Urothelium cell line (cell line): ENCODE measurements around the gene NCKAP5L.
A peak's percentile ranks its signal among the peaks of the same experiment; 100 is the strongest.
"Not testable (repeated sequence)": the region's sequence is repeated elsewhere in the genome, so short reads cannot be mapped to it uniquely, and the experiment has no call there.

Source experiments
- DNase-seq: peaks from one replicate; pipeline ENCODE4 v3.0.0; 2011; ENCODE audit warnings: low spot score, mixed read lengths
- FAIRE-seq: peaks from 2 replicates; lab custom pipeline; 2011; peaks lifted over from hg19 to GRCh38; lab: Jason Lieb, UNC

NCKAP5L gene, protein sequence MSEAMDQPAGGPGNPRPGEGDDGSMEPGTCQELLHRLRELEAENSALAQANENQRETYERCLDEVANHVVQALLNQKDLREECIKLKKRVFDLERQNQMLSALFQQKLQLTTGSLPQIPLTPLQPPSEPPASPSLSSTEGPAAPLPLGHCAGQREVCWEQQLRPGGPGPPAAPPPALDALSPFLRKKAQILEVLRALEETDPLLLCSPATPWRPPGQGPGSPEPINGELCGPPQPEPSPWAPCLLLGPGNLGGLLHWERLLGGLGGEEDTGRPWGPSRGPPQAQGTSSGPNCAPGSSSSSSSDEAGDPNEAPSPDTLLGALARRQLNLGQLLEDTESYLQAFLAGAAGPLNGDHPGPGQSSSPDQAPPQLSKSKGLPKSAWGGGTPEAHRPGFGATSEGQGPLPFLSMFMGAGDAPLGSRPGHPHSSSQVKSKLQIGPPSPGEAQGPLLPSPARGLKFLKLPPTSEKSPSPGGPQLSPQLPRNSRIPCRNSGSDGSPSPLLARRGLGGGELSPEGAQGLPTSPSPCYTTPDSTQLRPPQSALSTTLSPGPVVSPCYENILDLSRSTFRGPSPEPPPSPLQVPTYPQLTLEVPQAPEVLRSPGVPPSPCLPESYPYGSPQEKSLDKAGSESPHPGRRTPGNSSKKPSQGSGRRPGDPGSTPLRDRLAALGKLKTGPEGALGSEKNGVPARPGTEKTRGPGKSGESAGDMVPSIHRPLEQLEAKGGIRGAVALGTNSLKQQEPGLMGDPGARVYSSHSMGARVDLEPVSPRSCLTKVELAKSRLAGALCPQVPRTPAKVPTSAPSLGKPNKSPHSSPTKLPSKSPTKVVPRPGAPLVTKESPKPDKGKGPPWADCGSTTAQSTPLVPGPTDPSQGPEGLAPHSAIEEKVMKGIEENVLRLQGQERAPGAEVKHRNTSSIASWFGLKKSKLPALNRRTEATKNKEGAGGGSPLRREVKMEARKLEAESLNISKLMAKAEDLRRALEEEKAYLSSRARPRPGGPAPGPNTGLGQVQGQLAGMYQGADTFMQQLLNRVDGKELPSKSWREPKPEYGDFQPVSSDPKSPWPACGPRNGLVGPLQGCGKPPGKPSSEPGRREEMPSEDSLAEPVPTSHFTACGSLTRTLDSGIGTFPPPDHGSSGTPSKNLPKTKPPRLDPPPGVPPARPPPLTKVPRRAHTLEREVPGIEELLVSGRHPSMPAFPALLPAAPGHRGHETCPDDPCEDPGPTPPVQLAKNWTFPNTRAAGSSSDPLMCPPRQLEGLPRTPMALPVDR (N-terminal part only)

DNA sequence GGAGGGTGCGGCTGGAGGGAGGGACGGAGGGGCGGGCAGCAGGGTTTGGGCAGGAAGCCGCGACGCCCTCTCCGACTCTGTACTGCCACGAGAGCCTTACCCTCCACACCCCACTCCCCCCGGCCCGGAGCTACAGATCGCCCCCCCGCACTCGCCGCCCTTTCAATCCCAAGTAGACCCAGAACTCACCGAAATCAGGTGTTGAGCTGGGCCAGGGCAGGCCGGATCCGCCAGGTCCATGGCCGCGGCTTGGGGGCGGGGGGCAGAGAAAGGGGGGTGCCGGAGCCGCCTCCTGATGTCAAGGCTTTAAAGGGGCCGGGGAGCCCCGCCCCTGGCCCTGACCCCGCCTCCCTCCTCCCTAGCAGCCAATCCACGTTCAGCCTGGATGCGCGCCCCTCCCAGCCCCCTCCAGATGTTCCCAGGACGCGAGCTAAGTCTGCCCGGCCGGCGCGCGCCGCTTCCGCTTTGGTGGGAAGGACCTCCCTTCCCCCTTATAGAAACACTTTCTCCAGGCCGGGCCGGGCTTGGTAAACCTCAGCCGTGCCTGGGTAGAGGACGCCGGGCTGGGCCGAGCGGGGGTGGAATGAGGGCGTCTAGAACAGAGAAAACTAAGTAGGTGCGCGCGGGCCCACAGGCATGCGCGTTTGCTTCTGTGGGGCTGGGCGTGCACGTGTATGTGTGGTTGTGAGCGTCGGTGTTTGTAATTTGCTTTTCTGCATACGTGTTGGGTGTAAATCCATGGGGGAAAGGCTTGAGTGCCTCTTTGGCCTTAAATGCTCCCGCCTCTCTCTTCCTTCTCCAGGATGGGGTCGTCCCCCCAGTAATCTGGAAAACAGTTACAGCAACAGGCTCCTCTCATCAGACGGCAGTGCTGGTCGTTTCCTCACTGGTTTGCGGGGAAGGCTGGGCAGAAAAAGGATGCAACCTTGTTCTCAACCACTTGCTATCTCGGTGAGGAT, at the start of gene NCKAP5L:
Gene NCKAP5L (minus strand): TSS at position 281 of the 959 bp plus-strand sequence. CDS start 24,369 bp downstream, outside the sequence.
- DNase-seq (peak; percentile 98), FAIRE-seq (no peak)

DNA sequence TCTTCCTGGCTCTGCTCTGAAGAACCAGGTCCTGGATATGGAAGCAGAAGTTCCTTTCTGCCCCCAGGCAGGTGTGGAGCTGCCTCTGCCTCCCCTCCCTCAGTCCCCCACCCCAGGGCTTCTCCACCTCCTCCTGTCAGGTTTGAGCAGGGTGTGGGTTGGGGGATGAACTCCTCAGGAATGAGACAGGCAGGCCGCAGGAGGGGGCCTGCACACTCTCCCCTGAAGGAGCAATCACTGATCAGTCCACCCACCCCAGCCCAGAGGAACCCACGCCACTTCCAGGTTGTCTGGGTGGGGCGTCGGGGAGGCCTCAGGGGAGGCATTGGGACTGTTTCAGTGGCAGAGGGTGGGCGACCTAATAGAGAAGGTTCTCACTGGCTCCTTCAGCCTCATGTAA, 48.9 kb upstream of the NCKAP5L start:
- DNase-seq = no peak
- no peak for FAIRE-seq

DNA sequence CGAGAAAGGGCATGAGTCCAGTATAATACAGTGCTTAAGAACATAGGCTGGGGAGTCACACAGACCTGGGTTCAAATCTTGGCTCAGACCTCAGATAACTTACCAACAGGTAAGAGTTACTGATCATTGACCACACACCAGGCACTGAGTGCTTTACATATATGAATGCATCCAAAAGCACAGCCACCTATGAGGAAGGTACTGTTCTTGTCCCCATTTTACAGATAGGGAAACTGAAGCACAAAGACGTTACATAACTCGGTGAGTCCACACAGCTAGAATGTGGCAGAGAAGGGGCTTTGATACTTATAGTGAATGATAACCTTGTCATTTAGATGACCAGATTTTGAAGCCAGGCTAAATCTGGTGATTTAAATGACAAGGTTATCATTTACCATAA, 47.9 kb upstream of the NCKAP5L start:
- DNase-seq = no peak
- no peak for FAIRE-seq

DNA sequence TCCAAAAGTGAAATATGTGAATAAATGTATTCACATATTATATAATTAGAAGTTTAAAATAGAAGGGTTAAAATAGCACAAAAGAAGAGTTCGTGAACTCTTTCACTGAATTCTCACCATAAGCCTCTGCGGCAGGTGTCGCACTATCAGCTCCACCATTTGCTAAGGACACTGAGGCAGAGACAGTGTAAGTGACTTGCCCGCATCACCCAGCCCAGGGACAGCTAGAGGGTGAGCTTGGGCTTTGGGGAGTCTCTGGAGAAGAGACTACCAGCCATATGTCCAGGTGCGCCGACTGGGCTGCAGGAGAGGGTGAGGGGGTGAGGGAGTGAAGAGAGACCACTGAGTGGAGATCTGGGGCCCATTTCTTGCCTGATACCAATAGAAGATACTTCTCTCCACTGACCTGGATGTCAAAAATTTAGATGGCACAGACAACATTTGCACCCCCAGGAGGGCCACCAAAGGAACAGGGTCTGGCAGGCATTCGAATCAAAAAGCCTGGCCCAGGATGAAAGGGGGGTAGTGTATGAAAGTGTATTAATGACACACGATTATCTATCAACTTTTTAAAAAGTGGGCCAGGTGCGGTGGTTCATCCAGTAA, 47.0 kb upstream of the NCKAP5L start:
- no peak for DNase-seq
- no peak for FAIRE-seq

DNA sequence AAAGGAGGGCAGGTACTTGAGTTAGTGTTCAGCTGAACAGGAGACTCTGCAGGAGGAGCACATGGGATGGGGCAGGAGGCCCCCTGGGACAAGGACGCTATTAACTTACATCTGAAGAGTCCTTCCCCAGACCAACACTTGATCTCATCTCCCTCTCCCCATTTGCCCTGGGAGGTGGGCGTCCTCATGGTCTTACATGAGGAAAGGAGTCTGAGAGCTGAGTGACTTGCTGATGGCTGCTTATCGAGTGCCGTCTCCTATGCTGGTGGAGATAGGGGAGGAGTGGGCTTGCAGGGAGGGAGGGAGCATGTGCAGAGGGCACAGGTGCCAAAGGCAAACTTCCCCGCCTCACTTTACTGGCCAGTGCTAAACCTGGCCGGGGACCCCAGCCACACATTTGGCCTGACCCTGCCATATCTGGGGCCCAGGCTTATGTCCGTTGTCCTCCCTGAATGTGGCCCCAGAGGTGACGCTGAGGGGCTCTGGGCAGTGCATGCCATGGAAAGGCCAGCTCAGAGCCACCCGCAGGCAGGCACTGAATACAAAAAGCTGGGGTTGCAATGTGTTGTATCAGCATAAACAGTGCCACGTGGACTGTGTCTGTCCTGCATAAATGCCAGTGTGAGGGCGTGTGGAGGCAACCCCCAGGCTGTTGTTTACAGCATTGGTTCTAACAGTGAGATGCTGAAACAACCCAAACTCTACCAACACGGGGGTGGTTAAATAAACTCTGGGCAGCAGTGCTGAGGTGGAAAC, 46.1 kb upstream of the NCKAP5L start:
- no peak for FAIRE-seq
- no peak for DNase-seq

DNA sequence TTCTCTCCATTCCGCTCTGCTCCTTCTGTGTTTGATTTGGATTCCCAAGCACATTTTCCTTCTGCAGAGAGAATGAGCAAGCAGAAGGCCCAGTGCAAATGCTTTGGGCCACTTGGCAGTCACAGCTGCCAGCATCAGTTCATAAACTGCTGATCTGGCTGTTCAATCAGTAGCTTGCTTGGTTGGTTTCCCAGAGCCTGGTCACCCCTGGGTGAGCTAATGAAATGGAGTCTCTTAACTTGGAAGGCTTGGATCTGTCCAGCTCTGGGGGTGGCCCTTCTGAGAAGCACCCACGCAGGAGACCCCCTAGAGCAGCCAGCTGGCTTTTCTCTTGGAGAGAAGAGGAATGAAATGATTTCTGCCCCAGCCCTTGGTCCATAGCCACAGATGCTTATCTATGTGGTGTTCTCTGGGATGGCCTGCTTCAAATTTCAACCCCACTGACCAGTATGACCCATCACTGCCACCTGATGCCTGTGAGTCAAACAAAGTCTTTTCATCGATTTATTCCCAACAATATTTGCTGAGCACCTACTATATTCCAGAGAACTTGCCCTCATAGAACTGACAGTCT, 45.2 kb upstream of the NCKAP5L start:
- DNase-seq (no peak), FAIRE-seq (no peak)

DNA sequence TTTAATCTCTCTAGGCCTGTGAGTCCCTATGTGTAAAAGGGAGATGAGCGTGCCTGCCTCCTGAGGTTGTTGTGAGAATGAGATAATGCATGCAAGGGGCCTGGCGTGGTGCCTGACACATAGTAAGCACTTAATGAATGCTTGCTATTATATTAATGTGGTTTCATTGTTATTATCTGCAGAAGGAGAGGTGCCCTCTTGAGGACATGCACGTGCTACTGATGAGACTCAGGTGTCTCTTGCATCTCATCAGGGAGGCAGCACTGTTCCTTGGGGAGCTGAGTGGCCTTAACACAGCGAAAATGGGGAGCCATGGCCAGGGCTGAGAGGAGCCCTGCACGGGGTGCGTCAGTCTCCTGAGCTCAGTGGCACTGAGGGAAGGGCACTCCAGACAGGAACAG, 44.6 kb upstream of the NCKAP5L start:
- FAIRE-seq (no peak), DNase-seq (no peak)

DNA sequence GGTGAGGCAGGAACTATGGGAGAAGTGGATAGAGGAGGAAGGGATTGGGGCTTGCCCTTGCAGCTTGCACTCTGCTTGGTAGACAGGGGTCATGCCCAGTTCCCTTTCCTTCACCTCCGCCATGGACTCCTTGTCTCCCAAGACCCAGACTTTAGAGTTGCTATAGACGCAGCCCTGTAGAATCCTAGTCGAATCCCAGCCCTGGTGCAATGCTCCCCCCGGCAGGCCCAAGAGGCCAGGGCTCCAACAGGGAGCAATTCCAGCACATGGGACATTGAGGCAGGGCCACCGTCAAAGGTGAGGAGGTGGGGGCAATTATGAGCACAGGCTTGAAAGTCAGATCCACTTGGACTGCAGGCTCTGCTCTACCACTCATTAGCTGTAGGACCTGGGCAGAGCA, 44.2 kb upstream of the NCKAP5L start:
- FAIRE-seq (no peak), DNase-seq (no peak)

DNA sequence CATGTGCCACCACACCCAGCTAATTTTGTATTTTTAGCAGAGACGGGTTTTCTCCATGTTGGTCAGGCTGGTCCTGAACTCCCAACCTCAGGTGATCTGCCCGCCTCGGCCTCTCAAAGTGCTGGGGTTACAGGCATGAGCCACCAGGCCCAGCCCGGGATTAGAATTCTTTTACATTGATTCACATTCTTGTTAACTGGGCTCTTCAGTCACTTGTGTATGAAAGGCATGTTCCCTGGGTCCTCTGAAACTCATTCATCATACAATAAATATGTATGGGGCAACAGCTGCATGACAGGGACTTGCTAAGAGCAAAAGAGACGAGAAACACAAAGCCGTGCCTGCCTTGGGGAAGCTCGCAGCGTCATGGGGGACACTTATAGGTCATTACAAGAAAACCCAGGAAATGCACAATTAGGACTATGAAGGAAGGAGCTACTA, 43.6 kb upstream of the NCKAP5L start:
- DNase-seq, FAIRE-seq: not testable (repeated sequence)

DNA sequence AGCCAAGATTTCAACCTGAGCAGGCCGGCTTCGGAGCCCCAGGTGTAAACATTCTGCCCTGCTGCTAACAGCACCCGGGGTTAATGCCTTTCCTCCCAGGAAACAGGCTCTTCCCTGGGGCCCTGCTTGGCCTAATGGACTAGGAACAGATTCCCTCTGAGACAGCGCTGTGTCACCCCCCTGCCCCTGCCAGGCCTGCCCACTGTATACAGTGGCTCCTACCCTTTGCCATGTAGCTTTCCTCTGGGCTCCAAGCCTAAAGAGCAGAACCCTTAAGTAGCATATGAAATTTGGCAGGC, 43.0 kb upstream of the NCKAP5L start:
- DNase-seq (no peak), FAIRE-seq (no peak)

DNA sequence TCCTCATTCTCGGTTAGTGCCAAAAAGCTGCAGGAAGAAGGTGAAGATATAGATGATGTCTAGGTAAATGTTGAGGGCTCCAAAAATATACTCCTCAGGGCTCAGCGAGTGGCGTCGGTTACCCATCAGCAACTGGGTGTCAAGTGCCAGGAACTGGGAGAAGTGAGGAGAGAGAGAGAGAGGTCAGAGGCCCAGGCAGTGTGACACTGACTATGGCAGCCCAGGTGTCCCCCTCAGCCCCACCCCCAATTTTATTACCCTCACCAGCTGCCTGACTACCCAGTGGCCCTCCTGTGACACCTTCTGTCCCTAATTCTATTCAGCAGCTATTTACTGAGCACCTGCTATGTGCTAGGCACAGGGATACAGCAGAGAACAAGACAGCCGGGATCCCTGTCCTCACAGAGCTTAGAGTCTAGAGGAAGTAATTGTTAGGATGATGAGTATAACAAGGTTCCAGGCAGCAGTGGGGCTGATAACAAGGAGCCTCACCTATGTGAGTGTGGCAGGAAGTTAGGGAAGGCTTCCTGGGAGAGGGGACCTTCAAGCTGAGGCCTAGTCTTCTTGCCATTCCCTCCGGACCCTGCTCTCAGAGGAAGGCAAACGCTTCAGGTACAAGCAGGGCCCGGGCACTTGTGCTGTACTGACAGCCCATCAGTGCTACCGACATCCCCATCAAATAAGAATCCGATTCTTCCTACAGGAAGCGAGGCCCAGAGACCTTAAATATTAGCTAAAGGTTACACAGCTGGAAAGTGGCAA, 42.5 kb upstream of the NCKAP5L start:
- FAIRE-seq (no peak), DNase-seq (no peak)

DNA sequence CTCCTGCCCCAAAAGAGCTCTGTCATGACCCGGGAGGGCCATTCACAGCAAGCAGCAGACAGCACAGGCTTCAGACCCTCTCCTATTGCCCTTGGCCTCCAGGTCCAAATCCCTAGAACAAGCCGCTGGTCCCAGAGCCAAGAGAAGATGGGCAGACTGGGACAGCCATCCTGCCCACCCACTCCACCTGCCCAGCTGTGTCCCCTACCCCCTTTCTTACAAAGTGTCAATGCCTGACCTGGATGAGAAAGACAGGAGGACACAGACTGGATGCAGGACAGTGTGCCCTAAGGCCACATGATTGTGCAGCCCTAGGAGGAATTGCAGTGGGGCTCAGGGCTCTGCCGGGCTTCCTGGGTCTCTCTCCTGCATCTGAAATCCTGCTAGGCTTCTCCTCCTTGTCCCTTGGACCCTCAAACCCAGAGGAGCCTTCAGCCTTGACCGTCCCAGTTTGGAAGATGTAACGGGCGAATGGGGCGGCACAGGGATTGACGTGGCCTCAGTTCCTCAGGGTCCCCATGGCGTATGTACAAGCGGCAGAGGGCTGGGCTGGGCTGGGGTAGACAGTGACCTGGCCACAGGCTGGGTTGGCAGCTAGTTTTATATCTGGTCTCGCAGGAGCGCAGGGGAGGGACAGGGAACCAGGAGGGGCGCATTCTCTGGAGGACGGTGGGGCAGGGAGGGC, 41.7 kb upstream of the NCKAP5L start:
- no peak for DNase-seq
- FAIRE-seq = no peak

DNA sequence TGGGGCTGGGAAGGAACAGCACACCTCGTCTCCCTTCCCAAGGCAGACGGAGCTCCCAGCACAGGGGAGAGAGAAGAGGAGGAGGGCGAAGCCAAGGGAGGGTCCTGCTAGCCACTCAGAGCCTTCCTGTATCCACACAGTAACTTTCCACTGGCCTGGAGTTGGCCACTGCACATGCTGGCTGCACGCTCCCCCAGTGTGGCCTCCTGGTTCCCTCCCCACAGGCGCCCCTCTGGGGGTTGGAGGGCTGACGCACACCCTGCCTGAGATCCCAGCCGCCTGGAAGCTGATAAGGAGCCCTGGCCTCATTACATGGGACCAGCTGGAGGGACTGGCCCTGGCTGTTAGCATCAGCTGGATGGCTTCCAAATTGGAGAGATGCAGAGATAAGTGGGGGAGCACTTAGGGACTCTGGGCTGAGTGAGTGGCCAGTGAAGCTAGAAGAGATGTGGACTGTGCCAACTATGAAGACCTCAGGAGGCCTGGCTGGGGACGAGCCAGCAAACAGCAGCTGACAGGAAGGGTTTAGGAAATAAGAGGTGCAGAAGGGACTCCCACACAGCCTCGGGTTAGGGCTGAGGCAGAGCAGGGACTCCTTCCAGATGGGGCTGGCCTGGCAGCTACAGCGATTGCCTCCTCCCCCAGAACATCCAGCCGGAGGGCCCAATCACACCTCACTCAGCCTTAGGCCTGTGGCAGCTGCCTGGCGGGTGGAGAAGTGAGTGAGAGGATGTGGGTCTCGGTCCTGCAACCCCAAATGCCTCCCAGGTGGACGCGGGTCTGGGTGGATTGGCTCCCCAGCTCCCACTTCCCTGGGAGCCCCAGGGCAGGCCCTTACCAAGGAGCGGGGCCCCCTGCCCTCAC, 41.0 kb upstream of the NCKAP5L start:
- DNase-seq = no peak
- no peak for FAIRE-seq

DNA sequence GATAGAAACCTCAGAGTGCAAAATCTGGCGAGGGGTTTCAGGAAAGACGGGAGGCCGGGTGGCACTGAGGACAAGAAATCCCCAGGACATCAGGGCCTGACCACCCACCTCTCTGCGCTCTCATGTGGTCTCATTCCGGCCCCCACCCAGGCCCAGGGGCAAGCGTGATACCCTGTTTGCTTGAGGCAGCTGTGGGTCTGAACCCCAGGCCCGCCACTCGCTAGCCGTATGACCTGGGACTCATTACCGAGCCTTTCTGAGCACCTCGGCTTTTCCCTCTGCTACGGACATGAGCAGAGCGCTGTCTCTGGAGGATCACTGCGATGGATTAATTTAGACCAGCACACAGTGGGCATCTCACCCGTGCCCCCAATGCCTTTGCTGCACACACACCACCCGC, 40.2 kb upstream of the NCKAP5L start:
- DNase-seq (no peak), FAIRE-seq (no peak)

DNA sequence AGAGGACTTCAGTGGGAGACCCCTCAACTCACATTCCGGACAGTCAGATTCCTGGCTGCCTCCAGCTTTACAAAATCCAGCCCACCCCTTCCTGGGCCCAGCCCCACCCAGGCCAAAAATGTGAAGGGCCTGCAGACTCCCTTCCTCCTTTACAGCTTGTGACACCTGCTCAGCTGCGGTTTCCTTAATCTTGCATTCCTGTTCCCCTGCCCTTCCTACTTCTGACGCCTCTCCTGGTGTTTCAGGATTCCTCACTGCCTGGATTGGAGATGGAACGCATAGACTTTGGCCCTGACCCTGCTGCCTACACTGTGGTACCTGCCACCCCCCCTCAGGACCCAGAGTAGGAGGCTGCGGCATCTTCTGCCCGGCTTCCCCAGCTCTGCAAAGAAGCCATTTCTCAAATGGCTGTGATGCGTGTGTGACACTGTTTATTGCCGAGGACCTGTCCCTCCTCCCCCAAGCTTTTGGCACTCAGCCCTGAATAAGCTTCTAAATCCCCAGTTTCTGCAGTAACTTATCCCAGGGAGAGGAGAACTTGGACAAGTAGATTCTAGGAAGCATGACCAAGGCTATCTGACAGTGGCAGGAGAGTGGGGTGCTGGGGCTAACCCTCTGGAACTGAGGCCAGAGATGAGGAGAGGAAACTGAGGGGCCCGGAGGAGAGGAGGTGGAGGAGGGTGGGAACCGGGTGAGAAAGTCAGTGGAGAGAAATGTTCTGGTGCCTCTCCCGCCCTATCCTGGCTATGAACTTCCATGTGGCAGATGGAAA, 39.5 kb upstream of the NCKAP5L start:
- DNase-seq (peak; percentile 64), FAIRE-seq (no peak)
